DND-41 (cell line): ENCODE data around the gene PLXNA4.

Source experiments
- EZH2 ChIP-seq: IDR thresholded peaks from 3 replicates; pipeline ENCODE4 v1.6.1; 2012; ENCODE audit warnings: borderline replicate concordance, low read depth, mild to moderate bottlenecking, moderate library complexity, low read length, inconsistent platforms; ENCODE audit not compliant: severe bottlenecking
- TF ChIP-seq, protein P1 (sequence below): IDR thresholded peaks from 2 replicates; pipeline ENCODE4 v1.5.1; 2012; ENCODE audit warnings: borderline replicate concordance, low read length, moderate library complexity, mild to moderate bottlenecking; ENCODE audit not compliant: poor library complexity, severe bottlenecking; ENCODE audit errors: extremely low read depth

DNA sequence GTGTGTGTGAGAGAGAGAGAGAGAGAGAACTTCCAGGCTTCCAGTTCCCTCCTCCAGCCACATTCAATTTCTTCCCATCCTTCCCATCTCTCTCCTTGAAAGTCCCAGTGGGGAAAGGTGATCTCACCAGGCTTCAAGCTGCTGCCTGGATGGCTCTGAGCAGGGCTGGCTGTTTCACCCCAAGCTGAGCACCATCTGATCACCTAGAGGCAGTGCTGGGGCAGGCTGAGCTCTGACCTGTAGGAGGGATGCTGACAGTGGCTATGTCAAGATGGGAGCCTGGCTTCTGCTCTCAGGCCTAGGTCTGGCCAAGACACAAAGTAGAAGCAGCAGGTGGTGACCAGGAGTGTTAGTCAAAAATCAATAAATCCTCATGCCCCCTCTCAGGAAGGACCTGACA lies 370.8 kb downstream of the PLXNA4 start:
- TF ChIP-seq, protein P1, sequence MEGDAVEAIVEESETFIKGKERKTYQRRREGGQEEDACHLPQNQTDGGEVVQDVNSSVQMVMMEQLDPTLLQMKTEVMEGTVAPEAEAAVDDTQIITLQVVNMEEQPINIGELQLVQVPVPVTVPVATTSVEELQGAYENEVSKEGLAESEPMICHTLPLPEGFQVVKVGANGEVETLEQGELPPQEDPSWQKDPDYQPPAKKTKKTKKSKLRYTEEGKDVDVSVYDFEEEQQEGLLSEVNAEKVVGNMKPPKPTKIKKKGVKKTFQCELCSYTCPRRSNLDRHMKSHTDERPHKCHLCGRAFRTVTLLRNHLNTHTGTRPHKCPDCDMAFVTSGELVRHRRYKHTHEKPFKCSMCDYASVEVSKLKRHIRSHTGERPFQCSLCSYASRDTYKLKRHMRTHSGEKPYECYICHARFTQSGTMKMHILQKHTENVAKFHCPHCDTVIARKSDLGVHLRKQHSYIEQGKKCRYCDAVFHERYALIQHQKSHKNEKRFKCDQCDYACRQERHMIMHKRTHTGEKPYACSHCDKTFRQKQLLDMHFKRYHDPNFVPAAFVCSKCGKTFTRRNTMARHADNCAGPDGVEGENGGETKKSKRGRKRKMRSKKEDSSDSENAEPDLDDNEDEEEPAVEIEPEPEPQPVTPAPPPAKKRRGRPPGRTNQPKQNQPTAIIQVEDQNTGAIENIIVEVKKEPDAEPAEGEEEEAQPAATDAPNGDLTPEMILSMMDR, result no peak
- TF ChIP-seq EZH2, result no peak
